H9 (cell line): ENCODE data around the gene FMN1. TPM values are rescaled to one million over a fixed set of nuclear protein-coding genes. Genes with fewer than 3 reads are reported as not detected.
A peak's percentile ranks its signal among the peaks of the same experiment; 100 is the strongest.

ENCODE experiments used
- DNase-seq: peaks from one replicate; pipeline ENCODE4 v3.0.0-alpha.2; 2017
- H2AFZ ChIP-seq: one replicate; pipeline ENCODE4 v1.6.1; 2013; ENCODE audit warnings: mild to moderate bottlenecking, low read length, control low read depth, moderate library complexity
- H2AK5ac ChIP-seq: 2 replicates; pipeline ENCODE4 v1.6.1; 2013; ENCODE audit warnings: low read length, control low read depth, mixed read lengths; ENCODE audit not compliant: insufficient read length
- H2BK120ac ChIP-seq: one replicate; pipeline ENCODE4 v1.6.1; 2013; ENCODE audit warnings: low read depth, mild to moderate bottlenecking, low read length, control low read depth, inconsistent platforms; ENCODE audit not compliant: poor library complexity, severe bottlenecking
- H2BK12ac ChIP-seq: 2 replicates; pipeline ENCODE4 v1.6.1; 2013; ENCODE audit warnings: low read length, control low read depth, mixed read lengths, low read depth; ENCODE audit not compliant: insufficient read length
- H2BK15ac ChIP-seq: 2 replicates; pipeline ENCODE4 v1.6.1; 2013; ENCODE audit warnings: low read depth, low read length, control low read depth
- H2BK20ac ChIP-seq: one replicate; pipeline ENCODE4 v1.6.1; 2013; ENCODE audit warnings: low read depth, mild to moderate bottlenecking, low read length, control low read depth, inconsistent platforms; ENCODE audit not compliant: poor library complexity, severe bottlenecking
- H2BK5ac ChIP-seq: 2 replicates; pipeline ENCODE4 v1.6.1; 2013; ENCODE audit warnings: low read length, control low read depth, mixed read lengths; ENCODE audit not compliant: insufficient read length
- H3K14ac ChIP-seq: 2 replicates; pipeline ENCODE4 v1.6.1; 2013; ENCODE audit warnings: low read length, control low read depth; ENCODE audit not compliant: insufficient read depth
- H3K18ac ChIP-seq: 2 replicates; pipeline ENCODE4 v1.6.1; 2013; ENCODE audit warnings: low read depth, mild to moderate bottlenecking, mixed read lengths, low read length, control low read depth; ENCODE audit not compliant: insufficient read length
- H3K23ac ChIP-seq: 2 replicates; pipeline ENCODE4 v1.6.1; 2013; ENCODE audit warnings: low read length, control low read depth, mixed read lengths, low read depth; ENCODE audit not compliant: insufficient read length
- H3K23me2 ChIP-seq: 2 replicates; pipeline ENCODE4 v1.6.1; 2013; ENCODE audit warnings: low read depth, mild to moderate bottlenecking, mixed read lengths, low read length, control low read depth; ENCODE audit not compliant: insufficient read length, poor library complexity, severe bottlenecking
- H3K27ac ChIP-seq: 2 replicates; pipeline ENCODE4 v1.5.1; 2013; ENCODE audit warnings: low read length, control low read depth, mixed read lengths, low read depth; ENCODE audit not compliant: insufficient read length
- H3K27me3 ChIP-seq: 2 replicates; pipeline ENCODE4 v1.6.1; 2013; ENCODE audit warnings: low read length, control low read depth, inconsistent platforms; ENCODE audit not compliant: insufficient read depth
- H3K4ac ChIP-seq: 2 replicates; pipeline ENCODE4 v1.6.1; 2013; ENCODE audit warnings: low read depth, mild to moderate bottlenecking, control low read depth, inconsistent platforms, low read length, moderate library complexity
- H3K4me1 ChIP-seq: 2 replicates; pipeline ENCODE4 v1.6.1; 2013; ENCODE audit warnings: low read length, control low read depth, inconsistent platforms; ENCODE audit not compliant: insufficient read depth
- H3K4me2 ChIP-seq: 2 replicates; pipeline ENCODE4 v1.6.1; 2013; ENCODE audit warnings: low read length, control low read depth, mixed read lengths; ENCODE audit not compliant: insufficient read length, insufficient read depth
- H3K56ac ChIP-seq: 2 replicates; pipeline ENCODE4 v1.6.1; 2013; ENCODE audit warnings: low read depth, mild to moderate bottlenecking, mixed read lengths, low read length, control low read depth; ENCODE audit not compliant: insufficient read length
- H3K79me1 ChIP-seq: 2 replicates; pipeline ENCODE4 v1.6.1; 2013; ENCODE audit warnings: low read depth, mild to moderate bottlenecking, moderate library complexity, low read length, control low read depth, inconsistent platforms; ENCODE audit not compliant: insufficient read depth, poor library complexity, severe bottlenecking
- H3K79me2 ChIP-seq: 2 replicates; pipeline ENCODE4 v1.6.1; 2013; ENCODE audit warnings: low read length, control low read depth, inconsistent platforms; ENCODE audit not compliant: insufficient read depth
- H3K9ac ChIP-seq: 2 replicates; pipeline ENCODE4 v1.6.1; 2013; ENCODE audit warnings: low read length, control low read depth, mixed read lengths; ENCODE audit not compliant: insufficient read length; ENCODE audit errors: extremely low read depth
- H3K9me3 ChIP-seq: one replicate; pipeline ENCODE4 v1.6.1; 2013; ENCODE audit warnings: low read depth, low read length, inconsistent platforms; ENCODE audit not compliant: control insufficient read depth
- H3T11ph ChIP-seq: one replicate; pipeline ENCODE4 v1.6.1; 2013; ENCODE audit warnings: mild to moderate bottlenecking, low read length, control low read depth, inconsistent platforms
- H4K20me1 ChIP-seq: one replicate; pipeline ENCODE4 v1.6.1; 2013; ENCODE audit not compliant: control insufficient read depth, insufficient read length, insufficient read depth
- H4K5ac ChIP-seq: 2 replicates; pipeline ENCODE4 v1.6.1; 2013; ENCODE audit warnings: low read depth, mild to moderate bottlenecking, mixed read lengths, low read length, control low read depth; ENCODE audit not compliant: insufficient read length
- H4K8ac ChIP-seq: replicated peaks from 2 replicates; pipeline ENCODE4 v1.6.1; 2013; ENCODE audit warnings: low read length, control low read depth, mixed read lengths, low read depth; ENCODE audit not compliant: insufficient read length
- H4K91ac ChIP-seq: 2 replicates; pipeline ENCODE4 v1.6.1; 2013; ENCODE audit warnings: low read depth, mild to moderate bottlenecking, moderate library complexity, mixed read lengths, low read length, control low read depth; ENCODE audit not compliant: insufficient read length
- H3K27ac Mint-ChIP-seq, 3 experiments: 2 replicates in 2 of 3; 3 replicates in 1 of 3; pipeline ENCODE4 v1.8.0; 2020 to 2021; ENCODE audit warnings: mixed read lengths in 3 of 3, mild to moderate bottlenecking in 1 of 3, moderate library complexity in 1 of 3
- H3K27me3 Mint-ChIP-seq: 2 replicates; pipeline ENCODE4 v1.8.0; 2021; ENCODE audit warnings: low read depth, mild to moderate bottlenecking, moderate library complexity, mixed read lengths
- H3K36me3 Mint-ChIP-seq, 3 experiments: 2 replicates in 2 of 3; 3 replicates in 1 of 3; pipeline ENCODE4 v1.8.0; 2020 to 2021; ENCODE audit warnings: low read depth in 3 of 3, mixed read lengths in 3 of 3; ENCODE audit not compliant: insufficient read depth in 1 of 3
- H3K4me1 Mint-ChIP-seq, 2 experiments: 2 replicates each; pipeline ENCODE4 v1.8.0; 2020; ENCODE audit warnings: mixed read lengths in 2 of 2
- H3K4me3 Mint-ChIP-seq, 2 experiments: 2 replicates in 1 of 2; 3 replicates in 1 of 2; pipeline ENCODE4 v1.8.0; 2020 to 2021; ENCODE audit warnings: mild to moderate bottlenecking in 2 of 2, mixed read lengths in 2 of 2, moderate library complexity in 1 of 2
- H3K9me3 Mint-ChIP-seq, 2 experiments: 2 replicates in 1 of 2; 3 replicates in 1 of 2; pipeline ENCODE4 v1.8.0; 2020; ENCODE audit warnings: mild to moderate bottlenecking in 2 of 2, mixed read lengths in 2 of 2, moderate library complexity in 1 of 2
- WGBS: extraction: QIAGEN DNeasy Blood & Tissue Kit; methylation state at CpG from one replicate; pipeline ENCODE4 v1.1.7; 2013; ENCODE audit warnings: missing lambda C conversion rate, low lambda C conversion rate, mixed read lengths; ENCODE audit not compliant: insufficient read length; ENCODE audit errors: extremely low coverage; 5-methylcytosine and 5-hydroxymethylcytosine counted together
- total RNA-seq: library from RNA; stranded (reverse); gene quantifications from 2 replicates; pipeline ENCODE4 v1.2.1, GENCODE V29; 2021
- TF ChIP-seq, protein P1 (sequence below): fragments of 200-600 bp; sonication (generic); conservative IDR thresholded peaks from 3 replicates; pipeline ENCODE4 v1.8.0; 2021; ENCODE audit warnings: antibody characterized with exemption, mild to moderate bottlenecking

The FMN1 gene
- total RNA-seq, 1 experiment from 2014 or later = 1.9 TPM

GRCh38 chr15:33068511-33068990 is 126.0 kb downstream of the FMN1 start:
- TF ChIP-seq, protein P1, sequence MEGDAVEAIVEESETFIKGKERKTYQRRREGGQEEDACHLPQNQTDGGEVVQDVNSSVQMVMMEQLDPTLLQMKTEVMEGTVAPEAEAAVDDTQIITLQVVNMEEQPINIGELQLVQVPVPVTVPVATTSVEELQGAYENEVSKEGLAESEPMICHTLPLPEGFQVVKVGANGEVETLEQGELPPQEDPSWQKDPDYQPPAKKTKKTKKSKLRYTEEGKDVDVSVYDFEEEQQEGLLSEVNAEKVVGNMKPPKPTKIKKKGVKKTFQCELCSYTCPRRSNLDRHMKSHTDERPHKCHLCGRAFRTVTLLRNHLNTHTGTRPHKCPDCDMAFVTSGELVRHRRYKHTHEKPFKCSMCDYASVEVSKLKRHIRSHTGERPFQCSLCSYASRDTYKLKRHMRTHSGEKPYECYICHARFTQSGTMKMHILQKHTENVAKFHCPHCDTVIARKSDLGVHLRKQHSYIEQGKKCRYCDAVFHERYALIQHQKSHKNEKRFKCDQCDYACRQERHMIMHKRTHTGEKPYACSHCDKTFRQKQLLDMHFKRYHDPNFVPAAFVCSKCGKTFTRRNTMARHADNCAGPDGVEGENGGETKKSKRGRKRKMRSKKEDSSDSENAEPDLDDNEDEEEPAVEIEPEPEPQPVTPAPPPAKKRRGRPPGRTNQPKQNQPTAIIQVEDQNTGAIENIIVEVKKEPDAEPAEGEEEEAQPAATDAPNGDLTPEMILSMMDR = no peak
- Histone ChIP-seq H3K4me1 (peaks cover 23% of the 10 kb centered on the region), H3K9me3 (no peaks in the 10 kb centered on the region), H2AK5ac (no peak overlapping the region), H2BK15ac (no peak overlapping the region), H3K56ac (no peak overlapping the region), H3K23ac (no peak overlapping the region), H3T11ph (no peak overlapping the region), H3K27me3 (no peaks in the 10 kb centered on the region), H3K4me2 (peak overlapping the region; percentile 66), H3K79me1 (no peaks in the 10 kb centered on the region), H3K4ac (no peak overlapping the region), H2BK5ac (no peak overlapping the region), H3K18ac (peak overlapping the region; percentile 39), H4K5ac (no peak overlapping the region), H3K27ac (peak overlapping the region; percentile 56), H3K23me2 (peaks cover 6% of the 10 kb centered on the region), H3K9ac (no peak overlapping the region), H4K8ac (no peak overlapping the region), H2BK20ac (no peak overlapping the region), H3K14ac (no peak overlapping the region), H2BK120ac (no peak overlapping the region), H2AFZ (peak overlapping the region; percentile 40), H3K79me2 (no peaks in the 10 kb centered on the region), H2BK12ac (no peak overlapping the region), H4K20me1 (no peaks in the 10 kb centered on the region), H4K91ac (no peak overlapping the region)
- peak; percentile 53 for DNase-seq
- peaks cover 0 to 1% (median 0%) of the 10 kb centered on the region in 3 experiments; a peak in 2 of 7 replicates for H3K36me3 Mint-ChIP-seq
- H3K4me3 Mint-ChIP-seq = peak overlapping the region in 1 of 2 experiments; percentile 64; a peak in 4 of 5 replicates
- peaks cover 28 to 43% of the 10 kb centered on the region in 2 experiments for H3K4me1 Mint-ChIP-seq
- H3K27ac Mint-ChIP-seq = peak overlapping the region; percentile 29 to 96 (median 78); a peak in 6 of 7 replicates
- H3K9me3 Mint-ChIP-seq = no peaks in the 10 kb centered on the region
- no CpG with 5 or more reads among the region's 8 CpGs for WGBS
- peaks cover 10% of the 10 kb centered on the region for H3K27me3 Mint-ChIP-seq
